ENCODE data around the gene FAM83G. TPM values are rescaled to one million over a fixed set of nuclear protein-coding genes. Genes with fewer than 3 reads are reported as not detected.
"Not testable (repeated sequence)": the region's sequence is repeated elsewhere in the genome, so short reads cannot be mapped to it uniquely, and the experiment has no call there.

The FAM83G gene
- total RNA-seq, 3 donors from 2014 or later: 27.0 to 31.9 (median 31.9) TPM

DNA sequence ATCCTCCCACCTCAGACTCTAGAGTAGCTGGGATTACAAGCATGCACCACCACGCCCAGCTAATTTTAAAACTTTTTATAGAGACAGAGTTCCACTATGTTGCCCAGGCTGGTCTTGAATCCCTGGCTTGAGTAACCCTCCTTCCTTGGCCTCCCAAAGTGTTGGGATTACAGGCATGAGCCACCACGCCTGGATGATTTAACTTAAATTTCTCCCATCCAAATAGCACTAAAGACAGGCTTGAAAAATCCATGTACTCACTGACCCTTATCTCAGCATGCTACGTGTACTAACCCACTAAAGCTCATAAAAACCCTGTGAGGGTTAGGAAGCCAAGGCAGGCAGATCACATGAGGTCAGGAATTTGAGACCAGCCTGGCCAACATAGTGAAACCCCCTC lies 48.0 kb downstream of the FAM83G start:
- Mint-ChIP-seq H3K27me3 (ENCODE audit: low read depth) (no peaks in the 10 kb centered on the region), H3K9me3 (no peaks in the 10 kb centered on the region), H3K4me1 (ENCODE audit: low read depth) (peaks cover 46% of the 10 kb centered on the region), H3K4me3 (no peak overlapping the region), H3K36me3 (ENCODE audit: insufficient read depth) (no peaks in the 10 kb centered on the region)
- ATAC-seq: no peak
- no peak for DNase-seq

DNA sequence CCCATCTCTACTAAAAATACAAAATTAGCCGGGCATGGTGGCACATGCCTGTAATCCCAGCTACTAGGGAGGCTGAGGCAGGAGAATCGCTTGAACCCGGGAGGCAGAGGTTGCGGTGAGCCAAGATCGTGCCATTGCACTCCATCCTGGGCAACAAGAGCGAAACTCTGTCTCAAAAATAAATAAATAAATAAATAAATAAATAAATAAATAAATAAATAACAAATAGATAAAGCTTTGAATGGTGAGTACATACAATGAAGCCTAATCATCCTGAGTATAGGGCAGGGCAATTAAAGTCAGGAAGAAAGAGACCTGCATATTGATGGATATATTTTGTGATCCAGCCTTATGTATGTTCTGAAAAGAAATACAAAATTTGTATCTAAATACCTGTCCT lies 48.5 kb downstream of the FAM83G start:
- peaks cover 43% of the 10 kb centered on the region for H3K4me1 Mint-ChIP-seq (ENCODE audit: low read depth)
- not testable (repeated sequence) for H3K4me3 Mint-ChIP-seq; H3K27me3 Mint-ChIP-seq (ENCODE audit: low read depth)

DNA sequence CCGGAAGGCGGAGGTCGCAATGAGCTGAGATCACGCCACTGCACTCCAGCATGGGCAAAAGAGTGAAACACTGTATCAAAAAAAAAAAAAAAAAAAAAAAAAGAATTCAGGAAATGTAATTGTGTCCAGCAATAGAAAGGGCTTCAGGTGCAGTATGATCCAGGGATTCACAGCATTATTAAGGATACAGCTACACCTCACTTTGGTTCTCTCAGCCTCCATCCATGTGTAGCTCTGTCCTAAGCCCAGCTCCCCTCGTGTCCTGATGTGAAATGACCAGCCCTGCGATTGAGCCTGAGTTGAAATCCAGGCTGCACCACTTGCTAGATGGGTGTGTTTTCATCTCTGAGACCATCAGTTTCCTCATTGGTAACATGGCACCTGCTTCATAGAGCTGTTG lies 49.6 kb downstream of the FAM83G start:
- Mint-ChIP-seq H3K36me3 (ENCODE audit: insufficient read depth) (no peaks in the 10 kb centered on the region), H3K4me1 (ENCODE audit: low read depth) (peaks cover 37% of the 10 kb centered on the region), H3K9me3 (no peaks in the 10 kb centered on the region), H3K4me3 (no peak overlapping the region), H3K27me3 (ENCODE audit: low read depth) (no peaks in the 10 kb centered on the region)
- ATAC-seq (peak in 1 of 2 donors; percentile 23), DNase-seq (no peak)

More for the DNA sequence above, 48.5 kb downstream of the FAM83G start:
- H3K36me3 Mint-ChIP-seq (ENCODE audit: insufficient read depth); H3K9me3 Mint-ChIP-seq; ATAC-seq; DNase-seq: not testable (repeated sequence)

DNA sequence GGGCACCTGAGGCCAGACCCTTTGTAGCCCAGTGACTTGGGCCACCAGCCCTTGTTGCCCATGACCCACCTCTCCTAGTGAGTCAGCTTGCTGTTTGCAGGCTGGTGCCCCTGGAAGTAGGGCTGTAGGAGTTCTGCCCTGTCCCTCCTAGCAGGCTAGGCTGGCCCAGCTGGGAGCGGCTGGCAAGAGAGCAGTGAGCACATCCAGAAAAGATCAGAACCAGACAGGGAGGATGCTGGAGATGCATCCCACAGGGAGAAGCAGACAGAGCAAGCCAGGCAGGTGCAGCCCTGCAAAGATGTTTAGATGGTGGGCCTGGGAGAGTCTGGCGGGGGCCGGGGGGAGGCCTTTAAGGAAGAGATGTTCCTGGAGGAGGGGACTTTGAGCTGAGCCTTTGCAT lies 50.2 kb downstream of the FAM83G start:
- no peaks in the 10 kb centered on the region for H3K9me3 Mint-ChIP-seq
- peaks cover 35% of the 10 kb centered on the region for H3K4me1 Mint-ChIP-seq (ENCODE audit: low read depth)
- no peaks in the 10 kb centered on the region for H3K36me3 Mint-ChIP-seq (ENCODE audit: insufficient read depth)
- no peaks in the 10 kb centered on the region for H3K27me3 Mint-ChIP-seq (ENCODE audit: low read depth)
- H3K4me3 Mint-ChIP-seq: no peak overlapping the region
- ATAC-seq (no peak), DNase-seq (no peak)

DNA sequence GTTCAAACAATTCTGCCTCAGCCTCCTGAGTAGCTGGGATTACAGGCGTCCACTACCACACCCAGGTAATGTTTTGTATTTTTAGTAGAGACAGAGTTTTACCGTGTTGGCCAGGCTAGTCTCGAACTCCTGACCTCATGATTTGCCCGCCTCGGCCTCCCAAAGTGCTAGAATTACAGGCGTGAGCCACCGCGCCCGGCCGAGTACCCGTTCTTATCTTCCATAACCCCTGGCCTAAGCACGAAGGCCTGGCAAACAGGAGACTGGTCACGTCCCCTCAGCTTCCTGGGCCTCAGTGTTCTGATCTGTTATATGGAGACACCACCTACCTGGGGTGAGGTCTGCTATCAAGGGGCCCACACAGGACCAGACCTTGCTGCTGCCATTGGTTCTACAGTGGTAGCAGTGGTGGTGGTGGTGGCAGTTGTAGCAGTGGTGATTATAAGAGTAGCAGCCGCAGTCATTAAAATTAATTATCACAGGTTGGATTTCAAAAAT lies 51.3 kb downstream of the FAM83G start:
- ATAC-seq (no peak), DNase-seq (no peak)
- H3K4me3 Mint-ChIP-seq: peak overlapping the region; percentile 42
- H3K27me3 Mint-ChIP-seq (ENCODE audit: low read depth): no peaks in the 10 kb centered on the region
- H3K36me3 Mint-ChIP-seq (ENCODE audit: insufficient read depth): no peaks in the 10 kb centered on the region
- H3K4me1 Mint-ChIP-seq (ENCODE audit: low read depth): peaks cover 35% of the 10 kb centered on the region
- H3K9me3 Mint-ChIP-seq: no peaks in the 10 kb centered on the region

DNA sequence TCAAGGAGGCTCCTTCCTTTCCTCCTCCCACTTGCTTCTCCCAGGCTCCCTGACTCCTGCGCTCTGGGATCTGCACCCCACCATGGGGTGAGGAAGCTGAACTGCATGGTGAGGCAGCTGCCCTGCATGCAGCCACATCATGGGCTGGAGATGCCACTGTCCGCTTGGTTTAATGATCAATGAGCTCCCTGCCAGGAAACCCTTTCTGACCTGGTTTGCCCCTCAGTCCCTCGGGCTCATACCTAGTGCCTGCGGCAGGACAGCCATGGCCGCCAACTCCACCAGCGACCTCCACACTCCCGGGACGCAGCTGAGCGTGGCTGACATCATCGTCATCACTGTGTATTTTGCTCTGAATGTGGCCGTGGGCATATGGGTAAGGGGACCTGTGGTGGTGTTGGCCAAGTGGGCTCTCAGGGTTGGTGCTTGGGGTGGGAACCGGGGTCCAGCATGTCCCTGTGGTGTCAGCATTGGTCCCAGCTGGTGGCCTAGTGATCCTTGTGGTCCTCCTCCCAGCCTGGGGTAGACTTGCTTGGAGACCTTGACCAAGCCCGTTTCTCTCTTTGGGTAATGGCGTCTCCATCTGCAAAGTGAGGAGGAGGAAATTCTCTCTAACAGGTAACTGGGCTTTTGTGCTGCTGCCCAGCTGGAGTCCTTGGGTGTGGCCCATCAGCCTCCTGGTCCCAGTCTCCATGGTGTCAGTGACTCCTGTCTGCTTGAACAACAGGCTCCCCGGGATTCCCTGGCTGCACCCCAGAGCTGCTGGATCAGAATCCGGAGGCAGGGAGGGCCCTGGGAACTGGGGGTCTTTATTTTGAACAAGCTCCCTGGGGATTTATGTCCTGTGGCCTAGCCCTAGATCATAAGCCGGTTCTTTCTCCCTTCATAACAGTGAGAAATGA lies 52.4 kb downstream of the FAM83G start, which contains the start of gene SLC5A10:
SLC5A10 (plus strand) TSS at position 225 of the 902 bp plus-strand sequence; CDS start at position 266, 41 bp downstream.
- H3K9me3 Mint-ChIP-seq: no peaks in the 10 kb centered on the region
- H3K4me1 Mint-ChIP-seq (ENCODE audit: low read depth): peaks cover 30% of the 10 kb centered on the region
- peaks cover 1% of the 10 kb centered on the region for H3K27me3 Mint-ChIP-seq (ENCODE audit: low read depth)
- H3K4me3 Mint-ChIP-seq: no peak within 1 kb of the TSS
- H3K36me3 Mint-ChIP-seq (ENCODE audit: insufficient read depth): no peaks in the 10 kb centered on the region
- ATAC-seq: no peak
- no peak for DNase-seq

DNA sequence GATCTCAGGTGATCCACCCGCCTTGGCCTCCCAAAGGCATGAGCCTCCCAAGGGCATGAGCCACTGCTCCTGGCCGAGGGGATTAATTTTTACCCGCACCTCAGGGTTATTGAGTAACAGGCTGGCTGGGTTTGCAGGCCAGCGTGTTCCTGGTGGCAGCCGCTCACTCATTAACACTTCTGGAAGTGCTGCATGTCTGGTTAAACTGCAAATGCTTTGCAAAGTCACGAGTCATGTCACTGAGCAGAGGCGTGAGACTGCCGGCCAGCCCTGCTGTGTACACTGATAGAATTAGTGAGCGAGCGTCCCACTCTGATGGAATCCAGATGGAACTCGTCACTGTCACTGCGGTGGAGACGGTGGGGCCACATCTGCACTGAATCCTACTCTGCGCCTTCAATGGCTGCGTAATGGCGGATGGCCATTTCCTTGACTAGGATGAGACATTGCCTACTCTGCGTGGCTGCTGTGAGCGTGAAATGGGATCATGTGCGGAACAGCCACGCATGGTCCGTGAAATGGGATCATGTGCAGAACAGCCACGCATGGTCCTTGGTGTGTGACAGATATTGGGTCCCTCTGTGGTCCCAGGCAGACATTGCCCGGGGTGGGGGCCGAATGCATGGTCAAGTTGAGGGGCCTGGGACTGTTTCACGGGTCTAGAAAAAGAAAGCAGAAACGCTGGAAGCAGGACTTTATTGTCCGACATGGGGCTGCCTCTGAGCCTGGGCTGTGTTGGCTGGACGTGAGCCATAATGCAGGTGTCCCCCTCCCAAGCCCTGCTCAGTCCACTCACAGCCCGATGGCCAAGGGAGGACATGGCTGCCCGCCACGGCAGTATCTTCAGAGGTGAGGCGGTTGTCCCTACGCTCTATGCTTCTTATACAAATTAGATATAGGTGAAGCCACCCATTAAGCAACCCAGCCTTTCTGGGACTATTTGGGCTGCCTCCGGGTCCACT lies 53.3 kb downstream of the FAM83G start:
- H3K36me3 Mint-ChIP-seq (ENCODE audit: insufficient read depth): no peaks in the 10 kb centered on the region
- H3K4me1 Mint-ChIP-seq (ENCODE audit: low read depth): peaks cover 24% of the 10 kb centered on the region
- no peak for DNase-seq
- no peaks in the 10 kb centered on the region for H3K9me3 Mint-ChIP-seq
- peaks cover 3% of the 10 kb centered on the region for H3K27me3 Mint-ChIP-seq (ENCODE audit: low read depth)
- no peak overlapping the region for H3K4me3 Mint-ChIP-seq
- no peak for ATAC-seq

DNA sequence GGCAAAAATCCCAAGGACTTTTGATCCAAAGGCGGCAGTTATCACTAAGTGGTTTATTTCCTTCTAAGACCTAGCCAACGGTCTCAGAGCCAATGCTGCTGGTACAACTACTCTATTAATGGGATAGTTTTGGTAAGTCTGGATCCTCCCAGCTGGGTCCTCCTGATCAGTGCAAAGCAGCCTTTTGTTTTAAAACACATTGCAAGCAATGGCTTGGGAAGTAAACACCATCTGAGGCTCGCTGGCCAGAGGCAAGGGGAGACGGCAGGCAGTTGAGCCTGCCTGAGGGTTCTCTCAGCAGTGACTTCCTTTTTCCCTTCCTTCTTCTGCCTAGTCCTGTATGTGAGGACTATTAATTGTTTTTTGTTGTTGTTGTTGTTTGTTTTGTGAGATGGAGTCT lies 54.2 kb downstream of the FAM83G start:
- H3K4me3 Mint-ChIP-seq: no peak overlapping the region
- no peaks in the 10 kb centered on the region for H3K9me3 Mint-ChIP-seq
- H3K27me3 Mint-ChIP-seq (ENCODE audit: low read depth): peaks cover 3% of the 10 kb centered on the region
- no peak for ATAC-seq
- no peak for DNase-seq
- no peaks in the 10 kb centered on the region for H3K36me3 Mint-ChIP-seq (ENCODE audit: insufficient read depth)
- H3K4me1 Mint-ChIP-seq (ENCODE audit: low read depth): peaks cover 18% of the 10 kb centered on the region

DNA sequence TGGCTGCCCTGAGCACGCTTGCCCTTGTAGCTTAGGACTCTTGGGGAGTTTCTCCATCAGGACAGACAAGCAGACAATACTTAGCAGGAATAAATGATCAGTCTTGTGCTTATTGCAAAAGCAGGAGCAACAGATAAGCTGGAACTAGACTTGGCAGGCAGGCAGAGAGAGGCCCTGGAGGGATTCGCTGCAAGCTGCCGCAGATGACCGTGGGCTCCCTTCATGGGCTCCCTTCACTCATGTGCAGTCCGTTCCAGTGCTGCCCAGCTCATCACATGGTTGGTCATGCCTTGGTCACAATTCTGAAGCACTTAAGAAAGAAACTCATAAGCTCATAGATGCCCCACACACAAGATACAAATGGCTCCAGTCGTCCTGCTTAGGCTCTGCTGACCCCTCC lies 55.0 kb downstream of the FAM83G start:
- ATAC-seq (no peak), DNase-seq (no peak)
- no peaks in the 10 kb centered on the region for H3K36me3 Mint-ChIP-seq (ENCODE audit: insufficient read depth)
- peaks cover 14% of the 10 kb centered on the region for H3K4me1 Mint-ChIP-seq (ENCODE audit: low read depth)
- H3K27me3 Mint-ChIP-seq (ENCODE audit: low read depth): peaks cover 3% of the 10 kb centered on the region
- no peak overlapping the region for H3K4me3 Mint-ChIP-seq
- H3K9me3 Mint-ChIP-seq: no peaks in the 10 kb centered on the region

DNA sequence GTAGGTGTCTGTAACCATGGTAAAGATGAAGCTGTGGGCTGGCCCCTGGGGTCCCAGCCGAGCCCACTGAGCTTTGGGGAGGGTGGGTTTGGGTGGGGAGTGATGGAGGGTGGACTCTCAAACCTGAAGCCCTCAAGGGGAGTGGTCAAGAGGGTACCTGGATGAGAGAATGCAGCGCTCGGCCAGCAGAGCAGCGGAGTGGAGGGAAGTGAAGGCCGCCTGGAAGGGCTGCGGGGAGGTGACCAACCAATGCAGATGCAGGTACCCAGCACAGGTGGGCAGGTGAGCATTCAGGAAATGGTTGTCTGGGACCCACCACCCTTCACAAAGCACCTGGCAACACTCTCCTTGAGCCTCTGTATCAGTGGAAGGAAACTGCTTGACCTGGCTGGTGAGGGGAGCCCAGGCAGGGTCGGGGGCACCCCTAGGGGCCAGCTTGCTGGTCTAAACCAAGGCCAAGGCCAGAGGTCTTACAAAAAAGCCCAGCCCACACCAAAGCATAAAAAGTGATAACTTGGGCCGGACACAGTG lies 56.0 kb downstream of the FAM83G start:
- ATAC-seq (no peak), DNase-seq (no peak)
- no peaks in the 10 kb centered on the region for H3K36me3 Mint-ChIP-seq (ENCODE audit: insufficient read depth)
- H3K27me3 Mint-ChIP-seq (ENCODE audit: low read depth): peaks cover 3% of the 10 kb centered on the region
- H3K9me3 Mint-ChIP-seq: no peaks in the 10 kb centered on the region
- no peak overlapping the region for H3K4me3 Mint-ChIP-seq
- peaks cover 6% of the 10 kb centered on the region for H3K4me1 Mint-ChIP-seq (ENCODE audit: low read depth)

DNA sequence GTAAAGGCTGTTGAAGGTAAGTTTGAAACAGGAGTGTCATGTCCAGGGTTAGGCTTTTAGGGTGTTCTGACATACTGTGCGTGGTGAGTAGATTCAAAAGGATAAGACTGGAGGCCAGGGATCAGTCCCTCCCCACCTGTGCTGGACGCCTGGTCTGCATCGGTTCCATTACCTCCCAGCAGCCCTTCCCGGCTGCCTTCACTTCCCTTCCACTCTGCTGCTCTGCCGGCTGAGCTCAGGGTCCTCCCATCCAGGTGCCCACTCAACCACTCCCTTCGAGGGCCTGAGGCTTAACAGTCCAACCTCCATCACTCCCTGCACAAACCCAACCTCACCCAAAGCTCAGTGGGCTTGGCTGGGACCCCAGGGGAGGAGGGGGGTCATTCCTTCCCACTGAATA lies 56.7 kb downstream of the FAM83G start:
- H3K4me1 Mint-ChIP-seq (ENCODE audit: low read depth): peaks cover 3% of the 10 kb centered on the region
- peaks cover 3% of the 10 kb centered on the region for H3K27me3 Mint-ChIP-seq (ENCODE audit: low read depth)
- DNase-seq (no peak), ATAC-seq (no peak)
- no peaks in the 10 kb centered on the region for H3K9me3 Mint-ChIP-seq
- no peak overlapping the region for H3K4me3 Mint-ChIP-seq
- H3K36me3 Mint-ChIP-seq (ENCODE audit: insufficient read depth): no peaks in the 10 kb centered on the region

DNA sequence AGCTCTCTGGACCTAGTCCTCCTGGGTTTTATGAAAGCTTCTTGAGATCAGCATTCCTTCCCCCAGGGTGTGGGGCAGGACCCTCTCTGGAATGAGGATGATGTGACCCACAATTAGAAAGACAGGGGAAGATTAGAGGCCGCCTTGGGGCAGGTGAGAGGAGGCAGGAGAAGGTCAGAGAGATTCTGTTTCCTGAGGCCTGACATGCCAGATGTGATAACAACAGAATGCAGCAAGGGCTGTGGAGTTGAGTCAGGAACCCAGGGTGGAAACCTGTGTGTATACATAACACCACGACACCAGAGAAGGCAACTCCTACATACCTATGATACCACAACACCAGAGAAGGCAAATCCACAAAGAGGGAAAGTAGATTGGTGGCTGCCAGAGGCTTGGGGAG lies 58.0 kb downstream of the FAM83G start:
- DNase-seq: no peak
- Mint-ChIP-seq H3K9me3 (no peaks in the 10 kb centered on the region), H3K4me3 (no peak overlapping the region), H3K4me1 (ENCODE audit: low read depth) (peaks cover 3% of the 10 kb centered on the region), H3K36me3 (ENCODE audit: insufficient read depth) (no peaks in the 10 kb centered on the region), H3K27me3 (ENCODE audit: low read depth) (peaks cover 3% of the 10 kb centered on the region)
- no peak for ATAC-seq

DNA sequence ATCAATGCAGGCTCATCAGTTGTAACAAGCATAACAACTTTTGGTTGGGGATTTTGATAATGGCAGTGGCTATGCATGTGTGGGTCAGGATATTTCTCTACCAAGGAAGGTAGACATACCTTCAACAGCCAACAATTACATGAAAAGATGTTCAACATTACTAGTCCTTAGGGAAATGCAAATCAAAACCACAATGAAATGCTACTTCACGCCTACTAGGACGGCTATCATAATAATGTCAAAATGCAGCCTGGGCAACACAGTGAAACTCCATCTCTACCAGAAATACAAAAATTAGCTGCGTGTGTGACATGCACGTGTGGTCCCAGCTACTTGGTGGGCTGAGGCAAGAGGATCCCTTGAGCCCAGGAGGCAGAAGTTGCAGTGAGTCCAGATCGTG lies 59.9 kb downstream of the FAM83G start:
- Mint-ChIP-seq H3K4me3 (no peak overlapping the region), H3K27me3 (ENCODE audit: low read depth) (peaks cover 6% of the 10 kb centered on the region), H3K9me3 (no peaks in the 10 kb centered on the region), H3K36me3 (ENCODE audit: insufficient read depth) (no peaks in the 10 kb centered on the region), H3K4me1 (ENCODE audit: low read depth) (peaks cover 6% of the 10 kb centered on the region)
- no peak for DNase-seq
- ATAC-seq: no peak

DNA sequence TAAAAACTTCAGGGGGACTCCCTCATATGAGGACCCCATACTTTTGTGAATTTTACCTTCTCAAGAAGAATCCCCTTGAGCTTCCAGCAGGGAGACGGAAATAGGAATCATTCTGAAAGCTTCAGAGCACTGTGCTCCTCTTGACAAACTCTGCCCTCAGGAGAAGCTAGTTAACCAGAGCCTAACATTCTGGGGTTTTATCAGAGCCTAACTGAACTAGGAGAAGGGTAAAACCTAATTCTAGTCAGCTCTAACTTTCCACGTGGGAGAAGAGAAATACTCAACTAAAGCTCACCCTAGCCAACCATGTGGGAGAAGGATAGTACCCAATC lies 65.9 kb downstream of the FAM83G start:
- Mint-ChIP-seq H3K27me3 (ENCODE audit: low read depth) (peaks cover 3% of the 10 kb centered on the region), H3K4me3 (no peak overlapping the region), H3K36me3 (ENCODE audit: insufficient read depth) (no peaks in the 10 kb centered on the region)

More for the DNA sequence above, 65.9 kb downstream of the FAM83G start:
- no peaks in the 10 kb centered on the region for H3K9me3 Mint-ChIP-seq
- no peak for ATAC-seq
- DNase-seq: no peak
- H3K4me1 Mint-ChIP-seq (ENCODE audit: low read depth): peaks cover 3% of the 10 kb centered on the region
